PFSK-1 (cell line): ENCODE results near the gene SLC22A14.

Experiments
- FOXP2 ChIP-seq: optimal IDR thresholded peaks from 2 replicates; pipeline ENCODE3; 2011; ENCODE audit warnings: borderline replicate concordance, control low read depth, inconsistent platforms; ENCODE audit not compliant: insufficient read depth; ENCODE audit errors: extremely low read length, extremely low read depth
- POLR2AphosphoS5 ChIP-seq: IDR thresholded peaks from 2 replicates; pipeline ENCODE4 v1.6.1; 2012; ENCODE audit warnings: low read depth, mild to moderate bottlenecking, control low read depth, low read length, moderate library complexity
- SIN3A ChIP-seq: IDR thresholded peaks from 2 replicates; pipeline ENCODE4 v1.6.1; 2012; ENCODE audit warnings: mild to moderate bottlenecking, low read length, moderate library complexity, borderline replicate concordance; ENCODE audit not compliant: insufficient read depth
- TAF1 ChIP-seq: IDR thresholded peaks from 2 replicates; pipeline ENCODE4 v1.6.1; 2012; ENCODE audit warnings: low read length, control low read depth, borderline replicate concordance; ENCODE audit not compliant: insufficient read depth
- TF ChIP-seq, protein P1 (sequence below), 2 experiments: IDR thresholded peaks; 2 replicates each; pipeline versions ENCODE4 v1.6.1 to v1.8.0; 2011 to 2012; ENCODE audit warnings: low read depth in 2 of 2, low read length in 2 of 2, control low read depth in 1 of 2, inconsistent platforms in 1 of 2, mild to moderate bottlenecking in 1 of 2, moderate library complexity in 1 of 2; ENCODE audit not compliant: insufficient read depth in 1 of 2

The SLC22A14 gene

DNA sequence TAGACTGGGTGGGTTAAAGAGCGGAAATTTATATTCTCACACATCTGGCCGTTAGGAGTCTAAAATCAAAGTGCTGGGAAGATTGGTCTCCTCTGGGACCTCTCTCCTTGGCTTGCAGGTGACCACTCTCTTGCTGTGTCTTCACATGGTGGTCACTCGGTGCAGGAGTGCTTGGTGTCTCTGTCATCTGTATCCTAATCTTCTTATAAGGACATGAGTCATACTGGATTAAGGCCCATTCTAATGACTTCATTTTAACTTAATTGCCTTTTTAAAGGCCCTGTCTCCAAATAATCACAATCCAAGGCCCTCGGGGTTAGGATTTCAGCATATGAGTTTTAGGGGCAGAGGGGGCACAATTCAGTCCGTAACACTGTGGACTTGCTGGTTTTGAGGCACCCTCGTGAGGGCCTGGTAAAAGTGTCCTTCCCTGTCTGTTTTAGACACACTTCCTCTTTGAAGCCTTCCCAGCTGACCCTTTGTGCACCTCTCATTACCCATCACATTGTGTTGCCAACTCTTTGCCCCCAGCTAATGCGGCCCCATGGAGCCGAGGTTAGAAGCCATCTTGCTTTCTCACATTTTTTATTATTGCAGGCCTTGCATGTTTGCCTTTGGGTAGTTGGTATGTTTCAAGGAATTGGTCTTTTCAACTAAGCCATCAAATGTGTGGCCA is 67.7 kb downstream of the SLC22A14 start:
- TF ChIP-seq TAF1 (no peak), FOXP2 (no peak), POLR2AphosphoS5 (no peak), SIN3A (no peak)
- TF ChIP-seq, protein P1, sequence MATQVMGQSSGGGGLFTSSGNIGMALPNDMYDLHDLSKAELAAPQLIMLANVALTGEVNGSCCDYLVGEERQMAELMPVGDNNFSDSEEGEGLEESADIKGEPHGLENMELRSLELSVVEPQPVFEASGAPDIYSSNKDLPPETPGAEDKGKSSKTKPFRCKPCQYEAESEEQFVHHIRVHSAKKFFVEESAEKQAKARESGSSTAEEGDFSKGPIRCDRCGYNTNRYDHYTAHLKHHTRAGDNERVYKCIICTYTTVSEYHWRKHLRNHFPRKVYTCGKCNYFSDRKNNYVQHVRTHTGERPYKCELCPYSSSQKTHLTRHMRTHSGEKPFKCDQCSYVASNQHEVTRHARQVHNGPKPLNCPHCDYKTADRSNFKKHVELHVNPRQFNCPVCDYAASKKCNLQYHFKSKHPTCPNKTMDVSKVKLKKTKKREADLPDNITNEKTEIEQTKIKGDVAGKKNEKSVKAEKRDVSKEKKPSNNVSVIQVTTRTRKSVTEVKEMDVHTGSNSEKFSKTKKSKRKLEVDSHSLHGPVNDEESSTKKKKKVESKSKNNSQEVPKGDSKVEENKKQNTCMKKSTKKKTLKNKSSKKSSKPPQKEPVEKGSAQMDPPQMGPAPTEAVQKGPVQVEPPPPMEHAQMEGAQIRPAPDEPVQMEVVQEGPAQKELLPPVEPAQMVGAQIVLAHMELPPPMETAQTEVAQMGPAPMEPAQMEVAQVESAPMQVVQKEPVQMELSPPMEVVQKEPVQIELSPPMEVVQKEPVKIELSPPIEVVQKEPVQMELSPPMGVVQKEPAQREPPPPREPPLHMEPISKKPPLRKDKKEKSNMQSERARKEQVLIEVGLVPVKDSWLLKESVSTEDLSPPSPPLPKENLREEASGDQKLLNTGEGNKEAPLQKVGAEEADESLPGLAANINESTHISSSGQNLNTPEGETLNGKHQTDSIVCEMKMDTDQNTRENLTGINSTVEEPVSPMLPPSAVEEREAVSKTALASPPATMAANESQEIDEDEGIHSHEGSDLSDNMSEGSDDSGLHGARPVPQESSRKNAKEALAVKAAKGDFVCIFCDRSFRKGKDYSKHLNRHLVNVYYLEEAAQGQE (IDR thresholded peaks at IDR 0.05; ENCODE audit: insufficient read depth in 1 of 2, low read depth in 2 of 2, low read length in 2 of 2), result no peak

GRCh38 chr3:38353151-38353550 is 71.1 kb downstream of the SLC22A14 start:
- TF ChIP-seq POLR2AphosphoS5, result no peak
- TF ChIP-seq SIN3A, result no peak
- no peak for TF ChIP-seq FOXP2
- TF ChIP-seq, protein P1 (IDR thresholded peaks at IDR 0.05; ENCODE audit: insufficient read depth in 1 of 2, low read depth in 2 of 2, low read length in 2 of 2), result no peak
- no peak for TF ChIP-seq TAF1

GRCh38 chr3:38354588-38355330 is 72.7 kb downstream of the SLC22A14 start:
- TF ChIP-seq SIN3A (no peak), POLR2AphosphoS5 (no peak), FOXP2 (no peak), TAF1 (no peak)
- TF ChIP-seq, protein P1 (IDR thresholded peaks at IDR 0.05; ENCODE audit: insufficient read depth in 1 of 2, low read depth in 2 of 2, low read length in 2 of 2), result no peak

GRCh38 chr3:38359038-38359437 is 76.9 kb downstream of the SLC22A14 start:
- TF ChIP-seq FOXP2 (no peak), SIN3A (no peak)
- TF ChIP-seq, protein P1 (IDR thresholded peaks at IDR 0.05; ENCODE audit: insufficient read depth in 1 of 2, low read depth in 2 of 2, low read length in 2 of 2), result no peak
